RWPE1 (cell line): Measurements from ENCODE around the gene HRG.

Experiments used
- CTCF ChIA-PET: fragments of 350-600 bp; sonication (Branson Sonifier 250); formaldehyde crosslinking; extraction: SDS; loops from one replicate; lab custom pipeline; 2021; lab: Yijun Ruan, JAX
- POLR2A ChIA-PET: fragments of 400-600 bp; formaldehyde crosslinking; extraction: SDS; loops from one replicate; lab custom pipeline; 2020; ENCODE audit warnings: antibody characterized with exemption; ENCODE audit not compliant: low non-redundant PET; lab: Yijun Ruan, JAX
- DNase-seq: peaks from one replicate; pipeline ENCODE4 v3.0.0; 2012; ENCODE audit warnings: low spot score
- H3K27ac ChIP-seq: fragments of 450-650 bp; 2 replicates; pipeline ENCODE4 v1.5.1; 2017
- TF ChIP-seq, protein P1 (sequence below): fragments of 450-650 bp; conservative IDR thresholded peaks from 2 replicates; pipeline ENCODE4 v1.5.1; 2017; ENCODE audit warnings: low read depth, mild to moderate bottlenecking

The HRG gene

DNA sequence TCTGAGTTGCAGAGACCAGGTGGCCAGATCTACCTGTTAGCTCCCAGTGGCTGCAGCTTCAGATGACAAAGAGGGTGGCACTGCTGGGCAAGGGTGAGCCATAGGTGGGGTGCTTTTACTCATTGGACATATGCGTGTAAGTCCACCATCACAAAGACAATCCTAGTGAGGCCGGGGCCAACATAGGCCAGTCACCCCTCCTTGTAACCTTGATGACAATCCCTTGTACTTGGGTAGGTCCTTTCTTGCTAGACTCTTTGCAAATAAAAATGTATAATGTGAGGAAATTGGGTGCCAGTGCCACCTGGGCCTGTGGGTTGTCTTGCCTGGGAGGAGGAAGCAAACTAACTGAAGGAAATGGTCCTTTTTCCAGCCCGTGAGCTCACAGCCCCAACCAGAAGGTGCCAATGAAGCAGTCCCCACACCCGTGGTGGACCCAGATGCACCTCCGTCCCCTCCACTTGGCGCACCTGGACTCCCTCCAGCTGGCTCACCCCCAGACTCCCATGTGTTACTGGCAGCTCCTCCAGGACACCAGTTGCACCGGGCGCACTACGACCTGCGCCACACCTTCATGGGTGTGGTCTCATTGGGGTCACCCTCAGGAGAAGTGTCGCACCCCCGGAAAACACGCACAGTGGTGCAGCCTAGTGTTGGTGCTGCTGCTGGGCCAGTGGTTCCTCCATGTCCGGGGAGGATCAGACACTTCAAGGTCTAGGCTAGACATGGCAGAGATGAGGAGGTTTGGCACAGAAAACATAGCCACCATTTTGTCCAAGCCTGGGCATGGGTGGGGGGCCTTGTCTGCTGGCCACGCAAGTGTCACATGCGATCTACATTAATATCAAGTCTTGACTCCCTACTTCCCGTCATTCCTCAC is 45.4 kb upstream of the HRG start:
- POLR2A ChIA-PET = no interaction called here
- H3K27ac ChIP-seq = no peak overlapping the region
- TF ChIP-seq, protein P1, sequence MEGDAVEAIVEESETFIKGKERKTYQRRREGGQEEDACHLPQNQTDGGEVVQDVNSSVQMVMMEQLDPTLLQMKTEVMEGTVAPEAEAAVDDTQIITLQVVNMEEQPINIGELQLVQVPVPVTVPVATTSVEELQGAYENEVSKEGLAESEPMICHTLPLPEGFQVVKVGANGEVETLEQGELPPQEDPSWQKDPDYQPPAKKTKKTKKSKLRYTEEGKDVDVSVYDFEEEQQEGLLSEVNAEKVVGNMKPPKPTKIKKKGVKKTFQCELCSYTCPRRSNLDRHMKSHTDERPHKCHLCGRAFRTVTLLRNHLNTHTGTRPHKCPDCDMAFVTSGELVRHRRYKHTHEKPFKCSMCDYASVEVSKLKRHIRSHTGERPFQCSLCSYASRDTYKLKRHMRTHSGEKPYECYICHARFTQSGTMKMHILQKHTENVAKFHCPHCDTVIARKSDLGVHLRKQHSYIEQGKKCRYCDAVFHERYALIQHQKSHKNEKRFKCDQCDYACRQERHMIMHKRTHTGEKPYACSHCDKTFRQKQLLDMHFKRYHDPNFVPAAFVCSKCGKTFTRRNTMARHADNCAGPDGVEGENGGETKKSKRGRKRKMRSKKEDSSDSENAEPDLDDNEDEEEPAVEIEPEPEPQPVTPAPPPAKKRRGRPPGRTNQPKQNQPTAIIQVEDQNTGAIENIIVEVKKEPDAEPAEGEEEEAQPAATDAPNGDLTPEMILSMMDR = no peak
- DNase-seq = no peak
- CTCF ChIA-PET = no interaction called here

DNA sequence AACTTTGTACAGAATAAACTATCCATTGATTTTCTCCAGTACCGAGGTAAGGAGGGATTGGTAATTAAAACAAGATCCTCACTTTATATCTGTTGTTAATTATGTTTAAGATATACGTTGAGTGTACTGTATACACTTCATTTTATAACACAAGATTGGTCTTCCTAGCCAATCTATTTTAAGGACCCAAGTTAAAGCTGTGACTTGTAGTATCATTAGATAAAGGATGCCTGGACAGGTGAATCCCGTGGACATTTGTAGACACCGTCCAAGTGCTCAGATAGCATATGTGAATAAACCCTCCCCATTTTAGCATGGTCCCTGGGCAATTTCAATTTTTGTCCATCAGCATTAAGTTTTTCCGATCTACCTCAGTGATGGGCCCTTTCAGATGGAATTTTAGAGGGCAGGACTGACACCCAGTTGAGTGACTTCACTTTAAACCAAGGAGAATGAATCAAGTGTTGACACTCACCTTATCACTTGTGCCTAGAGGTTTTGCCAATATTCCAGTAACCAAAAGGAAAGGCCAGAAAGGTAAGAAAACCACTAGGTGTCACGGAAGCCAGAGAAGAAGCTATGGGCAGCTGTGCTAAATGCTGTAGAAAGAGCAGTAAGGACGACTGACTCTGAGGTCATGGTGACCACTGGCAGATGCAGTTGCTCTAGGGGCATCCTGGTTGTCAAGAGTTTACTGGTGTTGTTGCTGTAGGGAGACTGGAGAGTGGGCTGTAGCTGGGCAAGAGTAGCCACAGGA is 43.7 kb upstream of the HRG start:
- no peak overlapping the region for H3K27ac ChIP-seq
- ChIA-PET CTCF (interaction anchor here (0.6 to 1.0 kb wide), 3 partner anchors 8 to 495 kb away, joined by 3 to 4 read pairs (median 4); no protein-coding TSS in a partner anchor), POLR2A (interaction anchor here (0.6 kb wide), 1 partner anchor 161 kb away, joined by 3 read pairs; the partner anchor contains the start of gene EIF4A2)
- TF ChIP-seq, protein P1 = no peak
- DNase-seq = no peak

DNA sequence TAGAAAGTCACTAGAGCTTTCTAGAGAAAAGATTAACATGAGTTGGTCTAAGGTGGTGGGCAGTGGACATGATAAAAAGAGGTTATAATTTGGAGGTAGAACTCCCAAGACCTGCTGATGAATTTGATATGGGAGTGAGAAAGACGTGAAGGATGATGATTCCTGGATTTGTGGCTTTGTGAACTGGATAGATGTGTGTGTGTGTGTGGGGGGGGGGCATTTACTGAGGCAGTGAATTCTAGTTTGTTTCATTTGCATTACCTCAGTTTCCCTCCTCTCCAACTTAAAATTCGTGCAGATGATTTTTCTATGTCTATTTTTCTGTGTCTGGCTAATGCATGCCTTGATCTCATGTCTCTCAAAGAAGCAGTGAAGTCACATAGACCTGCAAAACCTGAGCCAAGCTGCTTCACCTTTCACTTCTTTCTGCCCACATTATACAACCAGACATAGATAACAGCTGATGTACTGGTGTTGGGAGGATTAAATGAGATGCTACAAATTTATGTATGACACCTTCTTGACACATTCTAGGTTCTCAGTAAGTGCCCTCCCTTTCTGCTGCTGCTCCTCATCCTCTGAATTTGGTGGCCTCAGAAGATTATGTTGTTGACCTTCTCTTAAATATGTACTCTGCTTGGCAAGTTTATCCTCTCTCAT is 43.0 kb upstream of the HRG start:
- TF ChIP-seq, protein P1 = no peak
- no peak overlapping the region for H3K27ac ChIP-seq
- ChIA-PET POLR2A (no interaction called here), CTCF (interaction anchor here (0.6 to 1.0 kb wide), 3 partner anchors 8 to 496 kb away, joined by 3 to 4 read pairs (median 4); no protein-coding TSS in a partner anchor)
- DNase-seq = no peak

DNA sequence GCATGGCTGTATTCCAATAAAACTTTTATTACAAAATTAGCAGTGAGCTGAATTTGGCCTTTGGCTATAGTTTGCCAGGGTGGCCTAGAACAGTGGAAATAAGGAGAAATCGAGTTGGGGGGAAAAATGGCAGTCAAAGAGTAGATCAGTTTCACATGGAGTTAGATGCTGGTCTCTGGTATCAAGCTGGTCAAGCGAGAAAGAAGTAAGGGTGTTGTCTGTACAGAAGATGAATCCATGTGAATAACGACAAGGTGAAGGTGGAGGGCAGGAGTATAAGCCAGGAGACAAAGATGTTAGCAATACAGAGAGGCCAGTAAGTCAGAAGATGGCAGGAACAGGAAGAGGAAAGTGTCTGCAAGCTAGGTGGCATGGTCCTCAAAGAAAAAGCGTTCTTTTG is 41.2 kb upstream of the HRG start:
- POLR2A ChIA-PET = interaction anchor here (0.6 kb wide), 1 partner anchor 45 kb away, joined by 5 read pairs; no protein-coding TSS in a partner anchor

DNA sequence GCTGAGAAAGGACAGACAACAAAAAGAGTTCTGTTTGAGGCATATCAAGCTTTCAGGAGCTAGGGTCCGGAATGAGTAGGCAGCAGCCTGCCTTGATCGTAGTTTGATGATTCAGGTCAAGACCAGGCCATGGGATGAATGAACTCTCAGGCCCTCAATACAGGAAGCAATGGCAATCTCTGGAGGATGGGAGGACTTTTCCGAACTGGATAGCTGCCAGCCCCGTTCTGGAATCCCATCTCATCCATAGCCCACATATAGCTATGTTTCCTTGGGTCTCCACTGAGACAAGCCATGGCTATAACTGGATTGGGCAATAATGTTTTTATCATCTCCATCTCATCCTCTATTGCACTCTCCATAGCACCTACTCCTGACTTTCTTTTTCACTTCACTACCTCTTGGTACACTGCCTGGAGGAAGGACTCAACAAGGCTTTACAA is 40.2 kb upstream of the HRG start:
- POLR2A ChIA-PET = interaction anchor here (0.6 kb wide), 1 partner anchor 11 kb away, joined by 3 read pairs; no protein-coding TSS in a partner anchor
- H3K27ac ChIP-seq = no peak overlapping the region
- CTCF ChIA-PET = interaction anchor here (0.6 to 1.3 kb wide), 3 partner anchors 8 to 85 kb away, joined by 4 to 8 read pairs (median 4); no protein-coding TSS in a partner anchor
- no peak for DNase-seq
- TF ChIP-seq, protein P1 = no peak

More for the DNA sequence above, 41.2 kb upstream of the HRG start:
- DNase-seq = no peak
- CTCF ChIA-PET = interaction anchor here (0.6 to 0.8 kb wide), 2 partner anchors 10 to 197 kb away, joined by 3 to 4 read pairs; no protein-coding TSS in a partner anchor
- TF ChIP-seq, protein P1 = no peak
- no peak overlapping the region for H3K27ac ChIP-seq
